HG03159 (cell line): ENCODE measurements around the gene ECE2.

Source experiments
- ATAC-seq: cut with Tn5 transposase; IDR thresholded peaks from one replicate; pipeline ENCODE4 v1.9.1; 2021; ENCODE audit warnings: mild to moderate bottlenecking, moderate library complexity; ENCODE audit not compliant: unreplicated experiment

ECE2 gene

DNA sequence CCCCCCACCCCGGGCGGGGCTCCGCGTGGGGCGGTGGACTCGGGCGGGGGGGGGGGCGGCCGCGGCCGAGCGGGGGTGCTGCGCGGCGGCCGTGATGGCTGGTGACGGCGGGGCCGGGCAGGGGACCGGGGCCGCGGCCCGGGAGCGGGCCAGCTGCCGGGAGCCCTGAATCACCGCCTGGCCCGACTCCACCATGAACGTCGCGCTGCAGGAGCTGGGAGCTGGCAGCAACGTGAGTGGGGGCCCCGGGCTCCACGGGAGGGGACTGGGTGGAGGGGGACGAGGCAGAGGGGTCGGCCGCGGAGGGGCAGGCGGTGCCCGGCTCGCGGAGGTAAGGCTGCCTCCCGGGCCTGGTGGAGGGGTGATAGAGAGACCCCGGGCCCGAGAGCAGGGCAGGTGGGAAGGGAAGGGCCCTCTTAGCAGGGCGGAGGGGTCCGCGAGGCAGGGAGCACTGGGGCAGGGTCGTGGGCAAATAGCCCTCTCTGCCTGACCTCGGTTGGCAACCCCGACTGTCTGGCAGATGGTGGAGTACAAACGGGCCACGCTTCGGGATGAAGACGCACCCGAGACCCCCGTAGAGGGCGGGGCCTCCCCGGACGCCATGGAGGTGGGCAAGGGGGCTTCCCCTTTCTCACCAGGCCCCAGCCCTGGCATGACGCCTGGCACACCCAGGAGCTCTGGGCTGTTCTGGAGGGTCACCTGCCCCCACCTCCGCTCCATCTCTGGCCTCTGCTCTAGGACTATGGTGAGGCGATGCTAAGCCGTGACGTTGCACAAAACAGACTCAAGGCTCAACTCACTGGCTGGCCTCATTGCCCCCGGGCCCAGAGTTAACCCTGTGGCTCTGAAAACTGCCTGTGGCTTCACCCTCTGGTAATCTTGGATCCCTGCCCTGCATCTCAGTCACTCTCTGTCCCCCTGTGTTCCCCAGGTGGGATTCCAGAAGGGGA is at the start of gene ECE2:
Gene ECE2 (plus strand): TSS at position 62 of the 950 bp plus-strand sequence. CDS start 132 bp downstream, at position 194.
- ATAC-seq: no peak

DNA sequence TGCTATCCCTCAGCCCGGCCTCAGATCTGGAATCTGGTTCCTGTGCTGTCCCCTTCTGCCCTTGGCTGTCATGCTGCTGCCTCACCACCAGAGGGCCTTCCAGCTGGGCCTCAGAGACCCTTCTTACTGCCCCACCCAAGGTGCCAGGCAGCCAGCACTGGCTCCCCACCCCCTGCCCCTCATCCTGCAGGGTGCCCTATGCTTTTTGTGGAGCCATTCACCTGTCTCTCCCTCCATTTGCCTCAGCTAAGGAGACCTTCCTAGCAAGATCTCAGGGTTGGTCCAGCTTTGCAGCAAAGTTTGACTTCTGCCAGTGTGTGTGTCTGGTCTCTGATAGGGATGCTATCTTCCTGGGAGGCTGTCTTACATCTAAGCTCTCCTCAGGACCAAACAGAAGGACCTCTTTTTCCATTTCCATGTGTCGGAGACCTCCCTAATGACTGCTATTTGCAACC is 48.3 kb upstream of the ECE2 start:
- no peak for ATAC-seq

DNA sequence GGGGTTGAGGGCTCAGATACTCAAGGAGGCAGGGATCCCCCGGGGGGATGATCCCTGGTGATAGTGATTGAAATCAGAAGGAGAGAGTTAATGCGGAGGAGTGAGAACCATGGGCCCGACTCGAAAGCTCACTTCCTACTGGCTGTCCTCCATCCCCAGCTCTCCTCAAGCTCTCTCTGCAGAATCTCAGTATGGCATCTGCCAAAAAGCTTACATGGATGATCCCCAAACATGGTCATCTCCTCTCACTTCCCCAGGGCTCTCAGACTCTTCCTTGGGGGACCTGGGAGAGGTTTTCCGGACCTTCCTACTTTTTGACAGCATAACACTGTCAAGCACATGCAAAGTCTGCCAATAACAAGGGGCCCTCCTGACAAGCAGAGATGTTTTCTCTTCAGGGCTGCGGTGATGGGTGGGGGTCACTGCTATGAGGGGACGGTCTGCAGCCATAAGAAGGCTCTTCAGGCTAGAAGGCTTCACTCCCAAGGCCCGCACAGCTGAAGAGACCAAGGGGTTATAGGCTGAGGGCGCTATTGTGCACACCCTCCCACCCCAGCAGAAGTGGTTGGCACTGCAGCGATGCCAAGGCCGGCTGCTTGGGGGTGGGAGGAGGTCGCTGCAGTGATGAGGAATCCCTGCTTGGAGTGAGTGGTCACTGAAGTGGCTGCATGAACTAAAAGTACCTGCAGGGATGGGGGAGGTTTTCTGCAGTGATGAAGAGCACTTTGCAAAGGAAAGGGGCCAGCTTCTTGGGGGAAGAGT is 47.3 kb upstream of the ECE2 start:
- no peak for ATAC-seq

DNA sequence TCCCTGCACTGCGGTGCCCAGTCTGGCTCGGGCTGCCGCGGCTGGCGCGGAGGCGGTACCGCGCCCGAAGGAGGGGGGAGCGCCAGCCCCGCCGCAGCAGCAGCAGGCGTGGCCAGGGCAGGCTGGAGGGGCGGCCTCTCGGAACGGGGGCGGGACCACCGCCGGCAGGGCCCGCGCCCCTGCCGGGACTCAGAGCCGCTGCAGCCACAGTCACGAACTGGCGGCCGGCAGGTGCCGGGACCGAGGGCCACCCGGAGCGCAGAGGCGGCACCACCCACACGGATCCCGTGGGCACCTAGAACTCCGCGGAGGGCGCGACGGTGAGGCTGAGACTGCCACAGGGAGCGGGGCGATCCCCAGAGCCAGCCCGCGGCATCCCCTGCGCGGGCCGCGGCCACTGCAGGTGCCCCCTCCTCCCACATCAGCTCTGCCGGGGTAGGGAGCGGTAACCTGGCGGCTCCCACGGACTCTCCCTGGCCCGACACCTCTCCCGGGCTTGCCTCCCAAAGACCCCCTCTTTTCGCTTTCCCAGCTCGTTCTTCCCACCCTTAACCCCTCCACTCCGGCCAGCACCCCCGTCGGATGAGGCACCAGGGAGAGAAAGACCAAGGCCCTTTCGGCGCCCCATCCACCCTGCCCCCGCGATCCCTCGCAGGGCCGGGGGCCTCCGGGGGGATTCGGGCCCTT is 46.3 kb upstream of the ECE2 start, which contains the start of gene VWA5B2:
Gene VWA5B2 (plus strand): TSS at position 192 of the 687 bp plus-strand sequence. CDS start 944 bp downstream, outside the sequence.
- peak; percentile 84 for ATAC-seq

DNA sequence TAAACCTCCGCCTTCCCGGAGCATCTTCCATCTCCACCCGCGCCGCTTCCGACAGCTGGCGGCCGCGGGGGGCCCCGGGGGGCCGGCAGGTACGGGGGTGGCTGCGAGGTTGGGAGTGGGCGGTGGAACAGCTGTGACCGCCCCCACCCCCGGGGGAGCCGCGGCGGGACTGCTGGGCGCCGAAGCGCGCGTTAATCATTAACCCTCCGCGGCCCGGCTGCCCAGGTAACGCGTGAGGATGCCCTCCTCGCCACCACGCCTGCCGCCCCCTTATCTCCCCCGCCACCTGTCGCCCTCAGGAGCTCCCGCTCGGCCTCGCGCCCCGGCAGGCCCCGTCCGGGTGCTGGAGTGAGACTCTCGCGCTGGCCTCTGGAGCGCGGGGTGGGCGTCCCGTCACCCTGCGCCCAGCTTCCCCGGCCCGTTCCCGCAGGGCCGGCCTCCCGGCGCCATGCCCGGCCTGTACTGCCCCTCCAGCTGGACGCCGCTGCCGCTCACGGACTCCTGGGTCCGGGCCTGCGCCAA is 45.7 kb upstream of the ECE2 start:
- ATAC-seq: no peak

DNA sequence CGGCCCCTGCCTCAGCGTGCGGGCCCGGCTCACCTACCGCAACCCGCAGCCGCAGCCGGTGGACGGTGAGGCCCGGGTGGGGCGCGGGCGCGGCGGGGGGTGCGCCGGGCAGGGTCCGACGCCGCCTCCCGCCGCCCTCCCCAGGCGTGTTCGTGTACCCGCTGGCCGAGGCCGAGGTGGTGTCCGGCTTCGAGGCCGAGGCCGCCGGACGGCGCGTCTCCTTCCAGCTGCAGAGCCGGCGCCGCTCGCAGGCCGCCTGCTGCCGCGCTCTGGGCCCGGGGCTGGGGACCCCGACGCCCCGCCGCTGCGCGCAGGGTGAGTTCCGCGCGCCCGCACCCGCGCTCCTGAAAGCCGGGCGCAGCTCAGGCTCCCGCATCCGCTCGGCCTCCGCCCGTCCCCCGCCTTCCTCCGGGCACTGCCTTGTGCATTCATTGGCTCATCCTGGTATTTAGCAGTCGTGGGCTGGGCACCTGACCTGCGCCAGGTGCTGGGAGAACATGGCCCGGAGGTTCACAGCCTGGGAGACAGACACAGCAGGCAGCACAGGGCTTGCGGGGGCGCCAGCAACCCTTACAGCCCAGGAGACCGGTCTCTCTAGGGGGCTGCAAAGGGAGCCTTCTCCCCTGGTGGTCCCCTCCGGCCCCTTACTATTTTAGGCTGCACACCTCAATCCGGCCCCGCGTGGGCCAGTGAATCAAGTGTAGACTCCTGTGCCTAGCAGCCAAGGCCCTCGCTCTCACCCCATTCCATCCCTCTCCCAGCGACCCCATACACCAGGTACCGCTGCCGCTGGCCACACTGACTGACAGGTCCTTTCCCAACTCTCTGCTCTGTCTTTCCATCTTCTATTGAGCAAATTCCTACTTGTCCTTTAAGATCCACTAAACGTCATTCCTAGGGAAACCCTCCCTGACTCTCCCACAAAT is 45.0 kb upstream of the ECE2 start:
- no peak for ATAC-seq

DNA sequence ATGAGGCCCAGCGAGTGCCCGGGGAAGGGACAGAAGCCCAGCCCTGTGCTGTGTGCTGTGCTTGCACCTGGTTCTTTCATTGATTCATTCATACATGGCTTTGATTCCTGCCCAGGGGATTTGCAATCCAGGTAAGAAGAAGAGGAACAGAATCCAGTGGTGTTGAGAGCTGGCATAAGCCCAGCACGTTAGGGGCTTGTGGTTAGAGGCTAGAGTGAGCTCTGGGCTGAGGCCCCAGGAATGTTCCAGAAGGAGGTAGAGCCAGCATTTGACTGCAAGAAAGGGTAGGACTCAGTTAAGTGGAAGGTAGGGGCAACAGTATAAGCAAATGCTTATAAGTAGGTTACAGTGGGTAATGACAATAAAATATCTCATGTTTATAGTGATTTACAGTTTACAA is 44.2 kb upstream of the ECE2 start:
- ATAC-seq: no peak

DNA sequence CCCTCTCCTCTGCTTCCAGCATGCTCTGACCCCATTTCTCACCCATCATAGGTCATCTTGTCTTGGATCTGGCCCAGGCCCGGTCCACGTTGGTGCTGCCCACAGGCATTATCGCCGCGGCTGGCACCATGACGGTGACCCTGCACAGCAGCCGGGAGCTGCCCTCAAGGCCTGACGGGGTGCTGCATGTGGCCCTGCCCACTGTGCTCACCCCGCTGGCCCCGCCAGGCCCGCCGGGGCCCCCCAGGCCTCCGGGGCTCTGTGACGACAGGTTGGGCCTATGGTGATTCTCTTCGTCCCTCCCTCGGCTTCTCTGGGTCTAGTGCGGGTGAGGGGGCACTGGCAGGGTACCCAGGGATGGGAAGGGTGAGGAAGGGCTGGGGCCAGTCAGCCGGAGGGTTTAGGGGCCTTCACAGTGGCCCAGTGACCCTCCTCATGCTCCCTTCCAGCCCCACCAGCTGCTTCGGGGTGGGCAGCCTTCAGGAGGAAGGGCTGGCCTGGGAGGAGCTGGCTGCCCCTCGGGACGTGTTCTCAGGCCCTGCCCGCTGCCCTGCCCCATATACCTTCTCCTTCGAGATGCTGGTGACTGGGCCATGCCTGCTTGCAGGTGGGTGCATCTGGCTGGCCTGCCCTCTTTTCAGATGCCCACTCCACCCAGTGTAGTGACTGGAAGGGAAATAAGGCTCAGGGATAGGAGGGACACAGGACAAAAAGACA is 42.5 kb upstream of the ECE2 start:
- ATAC-seq: no peak

DNA sequence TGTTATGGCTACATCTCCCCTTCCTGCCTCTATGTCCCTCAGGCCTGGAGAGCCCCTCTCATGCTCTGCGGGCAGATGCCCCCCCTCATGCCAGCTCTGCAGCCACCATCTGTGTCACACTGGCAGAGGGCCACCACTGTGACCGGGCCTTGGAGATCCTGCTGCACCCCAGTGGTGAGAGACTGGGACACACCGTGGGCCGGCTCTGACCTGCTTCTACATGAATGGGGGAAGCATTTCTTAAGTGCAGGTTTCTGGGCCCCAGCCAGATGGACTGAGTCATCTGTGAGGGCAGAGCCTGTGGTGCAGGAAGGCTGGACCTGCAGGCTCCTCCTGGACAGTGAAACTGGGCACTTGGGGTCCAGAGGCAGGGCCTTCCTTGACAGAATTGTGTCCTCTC is 41.6 kb upstream of the ECE2 start:
- ATAC-seq: no peak

DNA sequence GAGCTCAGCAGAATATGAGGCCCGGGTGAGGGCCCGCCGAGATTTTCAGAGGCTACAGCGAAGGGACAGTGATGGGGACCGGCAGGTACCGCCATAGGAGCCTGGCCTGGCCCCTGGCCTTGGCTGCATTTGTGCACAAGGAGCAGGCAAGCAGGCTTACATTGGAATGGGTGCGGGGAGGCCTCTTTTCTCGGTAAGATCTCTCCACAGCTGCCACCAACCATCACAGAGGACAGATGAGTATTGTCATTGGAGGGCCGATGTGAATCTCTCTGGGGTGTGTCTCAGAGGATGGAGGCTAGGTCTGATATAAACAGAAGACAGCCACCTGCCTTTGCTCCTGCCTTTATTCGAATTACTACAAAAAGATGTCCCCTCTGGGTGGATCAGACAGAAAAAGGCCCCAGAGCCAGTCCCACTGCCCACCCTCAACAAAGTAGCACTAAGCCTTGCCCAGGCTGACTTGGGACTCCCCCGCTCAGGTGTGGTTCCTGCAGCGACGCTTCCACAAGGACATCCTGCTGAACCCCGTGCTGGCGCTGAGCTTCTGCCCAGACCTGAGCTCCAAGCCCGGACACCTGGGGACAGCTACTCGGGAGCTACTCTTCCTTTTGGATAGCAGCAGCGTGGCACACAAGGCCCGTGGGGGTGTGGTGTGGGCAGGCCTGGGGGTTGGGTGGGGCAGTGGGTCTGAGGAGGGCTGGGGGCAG is 41.0 kb upstream of the ECE2 start:
- ATAC-seq: no peak

DNA sequence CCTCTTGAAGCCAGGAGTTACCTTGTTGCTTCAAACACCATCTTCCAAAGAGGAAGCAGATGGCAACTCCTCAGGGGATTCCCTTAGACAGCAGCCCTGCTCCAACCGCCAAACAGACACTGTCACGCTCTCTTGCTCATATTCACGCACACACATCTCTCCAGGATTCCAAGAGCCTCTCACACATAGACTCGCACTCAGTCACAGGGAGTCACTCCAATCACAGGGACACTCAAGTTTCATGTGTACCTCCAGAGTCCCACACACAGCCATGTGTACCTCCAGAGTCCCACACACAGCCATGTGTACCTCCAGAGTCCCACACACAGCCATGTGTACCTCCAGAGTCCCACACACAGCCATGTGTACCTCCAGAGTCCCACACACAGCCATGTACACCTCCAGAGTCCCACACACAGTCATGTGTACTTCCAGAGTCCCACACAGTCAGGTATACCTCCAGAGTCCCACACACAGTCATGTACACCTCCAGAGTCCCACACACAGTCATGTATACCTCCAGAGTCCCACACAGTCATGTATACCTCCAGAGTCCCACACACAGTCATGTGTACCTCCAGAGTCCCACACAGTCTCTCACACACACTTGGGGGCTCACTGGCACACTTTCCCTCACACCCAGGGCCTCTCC is 40.3 kb upstream of the ECE2 start:
- no peak for ATAC-seq

DNA sequence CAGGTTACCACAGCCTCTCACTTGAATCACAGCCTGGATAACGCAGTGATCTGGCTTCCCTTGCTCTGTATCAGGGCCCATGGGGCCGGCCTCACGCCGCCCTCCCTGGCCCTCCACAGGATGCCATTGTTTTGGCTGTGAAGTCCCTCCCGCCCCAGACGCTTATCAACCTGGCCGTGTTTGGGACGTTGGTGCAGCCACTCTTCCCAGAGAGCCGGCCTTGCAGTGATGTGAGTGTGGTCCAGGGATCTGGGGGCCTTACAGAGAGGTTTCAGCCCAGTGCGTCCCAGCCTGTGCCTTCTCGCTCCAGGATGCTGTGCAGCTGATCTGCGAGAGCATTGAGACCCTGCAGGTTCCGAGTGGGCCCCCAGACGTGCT is 39.8 kb upstream of the ECE2 start:
- no peak for ATAC-seq

DNA sequence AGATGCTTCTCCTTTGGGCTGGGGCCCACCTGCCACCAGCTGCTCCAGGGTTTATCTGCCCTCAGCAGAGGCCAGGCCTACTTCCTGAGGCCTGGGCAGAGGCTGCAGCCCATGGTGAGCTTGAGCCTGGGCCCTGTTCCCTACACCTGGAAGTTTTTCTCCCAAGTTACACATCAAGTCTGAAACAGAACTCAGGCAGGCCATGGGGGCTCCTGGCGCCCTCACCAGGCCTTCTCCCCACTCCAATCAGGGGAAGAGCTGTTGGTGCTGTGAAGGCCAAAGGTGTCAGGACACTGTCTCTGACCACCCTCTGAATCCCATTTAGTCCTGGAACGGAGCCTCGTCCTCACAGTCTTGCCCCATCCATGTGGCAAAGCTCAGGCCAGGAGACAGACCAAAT is 39.2 kb upstream of the ECE2 start:
- no peak for ATAC-seq

DNA sequence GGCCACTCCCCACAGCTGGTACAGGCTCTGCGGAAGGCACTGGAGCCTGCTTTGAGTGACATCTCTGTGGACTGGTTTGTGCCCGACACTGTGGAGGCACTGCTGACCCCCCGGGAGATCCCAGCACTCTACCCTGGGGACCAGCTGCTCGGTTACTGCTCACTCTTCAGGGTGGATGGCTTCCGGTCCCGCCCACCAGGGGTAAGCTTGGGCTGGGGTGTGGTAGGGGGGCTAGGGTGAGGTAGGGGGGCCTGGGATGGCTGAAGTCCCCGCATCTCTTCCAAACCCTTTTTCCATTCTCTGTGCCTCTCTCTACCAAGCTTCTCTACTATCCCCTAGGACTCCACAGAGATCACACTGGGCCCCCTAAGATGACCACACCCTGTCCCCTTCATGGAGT is 38.6 kb upstream of the ECE2 start:
- no peak for ATAC-seq

DNA sequence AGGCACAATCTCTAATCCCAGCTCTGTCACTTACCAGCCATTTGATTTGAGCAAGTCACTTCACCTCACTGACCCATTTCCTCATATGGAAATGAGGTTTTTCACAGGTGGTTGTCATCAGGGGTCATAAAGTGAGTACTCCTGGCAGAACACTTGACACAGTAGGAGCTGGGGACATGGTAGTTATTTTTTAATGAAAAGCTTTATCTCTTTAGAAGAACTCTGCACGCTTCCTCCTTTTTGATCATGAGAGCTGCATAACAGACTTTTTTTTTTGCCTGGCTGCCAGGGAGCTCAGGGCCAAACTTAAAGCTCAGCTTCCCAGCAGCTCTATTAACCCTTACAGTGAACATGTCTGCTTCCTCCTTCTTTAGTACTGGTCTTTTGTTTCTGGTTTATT is 38.0 kb upstream of the ECE2 start:
- ATAC-seq: no peak

DNA sequence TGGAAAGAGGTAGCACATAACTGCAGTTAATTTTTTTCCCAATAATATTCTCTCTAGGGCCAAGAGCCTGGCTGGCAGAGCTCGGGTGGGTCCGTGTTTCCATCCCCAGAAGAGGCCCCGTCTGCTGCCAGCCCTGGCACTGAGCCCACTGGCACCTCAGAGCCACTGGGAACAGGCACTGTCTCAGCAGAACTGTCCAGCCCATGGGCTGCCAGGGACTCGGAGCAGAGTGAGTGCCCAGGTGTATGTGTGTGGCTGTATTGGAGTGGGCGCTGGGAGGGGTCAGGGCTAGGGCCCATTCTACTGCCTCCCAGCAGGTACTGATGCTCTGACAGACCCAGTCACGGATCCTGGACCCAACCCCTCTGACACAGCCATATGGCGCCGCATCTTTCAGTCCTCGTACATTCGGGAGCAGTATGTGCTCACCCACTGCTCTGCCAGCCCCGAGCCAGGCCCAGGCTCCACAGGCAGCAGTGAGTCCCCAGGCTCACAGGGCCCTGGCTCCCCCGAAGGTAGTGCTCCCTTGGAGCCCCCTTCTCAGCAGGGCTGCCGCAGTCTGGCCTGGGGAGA is 37.5 kb upstream of the ECE2 start:
- no peak for ATAC-seq

DNA sequence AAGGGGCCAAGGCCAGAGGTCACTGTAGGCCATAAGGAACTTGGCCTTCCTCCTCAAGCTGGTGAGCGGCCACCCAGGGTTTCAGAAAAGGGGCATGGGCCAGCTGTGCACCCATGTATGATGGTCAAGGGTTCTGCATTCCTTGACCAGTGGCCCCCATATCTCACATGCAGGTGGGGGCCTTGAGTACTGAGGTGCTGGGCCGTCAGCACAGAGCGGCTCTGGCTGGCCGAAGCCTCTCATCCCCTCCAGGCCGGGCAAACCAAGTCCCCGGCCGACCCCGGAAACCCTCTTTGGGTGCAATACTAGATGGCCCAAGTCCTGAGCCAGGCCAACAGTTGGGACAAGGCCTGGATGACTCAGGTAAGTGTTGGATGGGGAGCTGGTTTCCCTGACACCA is 36.6 kb upstream of the ECE2 start:
- ATAC-seq: no peak

DNA sequence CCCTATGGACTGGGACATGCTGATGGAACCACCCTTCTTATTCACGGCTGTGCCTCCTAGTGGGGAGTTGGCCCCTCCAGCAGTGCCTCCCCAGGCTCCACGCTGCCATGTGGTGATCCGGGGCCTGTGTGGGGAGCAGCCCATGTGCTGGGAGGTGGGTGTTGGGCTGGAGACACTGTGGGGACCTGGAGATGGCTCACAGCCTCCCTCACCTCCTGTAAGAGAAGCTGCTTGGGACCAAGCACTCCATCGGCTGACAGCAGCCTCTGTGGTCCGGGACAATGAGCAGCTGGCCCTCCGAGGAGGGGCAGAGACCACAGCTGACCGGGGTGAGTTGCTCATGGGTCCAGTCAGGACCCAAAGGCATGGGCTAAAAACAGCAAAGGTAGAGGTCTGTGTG is 36.1 kb upstream of the ECE2 start:
- ATAC-seq: no peak
